GM19372 (cell line): ENCODE results near the gene BOC.

ENCODE experiments used
- ATAC-seq: cut with Tn5 transposase; IDR thresholded peaks from one replicate; pipeline ENCODE4 v1.9.1; 2021; ENCODE audit warnings: mild to moderate bottlenecking, low read depth, moderate library complexity; ENCODE audit not compliant: unreplicated experiment

The BOC gene

DNA sequence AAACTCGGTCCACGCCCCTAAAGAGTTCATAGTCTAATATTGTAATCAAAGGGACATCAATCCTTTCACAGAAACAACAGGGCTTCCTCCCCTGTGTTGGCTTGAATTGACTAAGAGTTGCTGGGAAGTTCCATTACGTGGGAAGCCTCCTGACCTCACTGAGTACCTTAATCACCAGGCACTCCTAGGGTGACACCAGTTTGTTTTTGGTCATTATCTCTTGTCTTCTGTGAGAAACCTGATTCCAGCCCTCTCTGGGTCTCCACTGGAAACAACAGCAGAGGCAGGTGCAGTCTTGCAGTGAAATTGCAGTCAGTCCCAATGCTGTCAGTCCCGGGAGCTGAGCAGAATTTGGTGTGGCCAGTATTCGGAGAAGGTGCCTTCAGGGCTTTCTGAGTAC lies 55.4 kb downstream of the BOC start:
- no peak for ATAC-seq

DNA sequence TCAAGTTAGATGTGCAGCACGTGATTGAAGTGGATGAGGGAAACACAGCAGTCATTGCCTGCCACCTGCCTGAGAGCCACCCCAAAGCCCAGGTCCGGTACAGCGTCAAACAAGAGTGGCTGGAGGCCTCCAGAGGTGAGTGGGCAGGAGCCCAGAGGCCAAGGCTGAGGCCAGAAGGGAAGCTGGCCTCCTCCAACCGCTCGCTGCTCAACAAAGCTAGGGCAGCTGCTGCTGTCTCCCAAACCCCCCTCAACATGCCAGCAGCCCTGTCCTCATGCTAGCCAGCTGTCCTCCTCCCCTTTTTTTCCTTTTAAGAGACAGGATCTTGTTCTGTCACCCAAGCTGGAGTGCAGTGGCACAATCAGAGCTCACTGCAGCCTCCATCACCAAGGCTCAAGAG lies 57.0 kb downstream of the BOC start:
- ATAC-seq, result no peak

DNA sequence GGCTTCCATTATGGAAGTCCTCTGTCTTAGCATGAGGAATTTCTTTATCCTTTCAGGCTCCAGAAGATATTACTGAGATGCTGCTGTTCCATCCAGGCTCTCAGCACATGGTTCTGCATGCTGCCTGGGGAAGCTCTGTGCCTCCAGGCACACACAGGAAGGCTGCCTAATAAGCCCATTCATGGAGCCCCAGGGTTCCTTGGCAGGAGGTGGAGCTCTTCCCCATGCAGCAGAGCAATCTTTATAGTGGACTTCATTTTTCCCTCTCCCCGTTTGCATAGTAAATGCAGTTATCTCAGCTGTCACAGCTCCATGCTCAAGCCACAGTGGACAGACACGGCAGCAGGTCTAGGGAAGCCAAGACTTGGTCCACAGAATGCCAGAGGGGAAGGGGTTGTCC lies 57.6 kb downstream of the BOC start:
- no peak for ATAC-seq

DNA sequence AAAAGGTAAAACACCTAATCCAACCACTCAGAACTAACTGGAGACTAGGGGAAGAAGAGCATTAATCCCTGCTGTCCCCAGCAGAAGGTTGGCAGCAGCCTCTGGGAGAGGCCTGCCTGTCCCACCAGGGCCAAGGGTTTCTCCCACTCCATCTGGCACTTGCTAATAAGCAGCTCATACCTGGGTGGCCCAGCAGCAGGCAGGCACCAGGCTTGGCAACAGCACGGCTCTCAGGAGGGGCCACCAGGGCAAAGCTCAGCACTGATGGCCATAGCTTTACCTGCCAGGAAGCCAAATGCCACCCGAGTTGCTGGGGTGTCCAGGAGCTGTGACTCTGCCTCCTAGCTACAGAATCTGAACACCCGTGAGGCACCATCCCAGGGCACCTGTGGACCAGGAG lies 58.3 kb downstream of the BOC start:
- ATAC-seq, result no peak

DNA sequence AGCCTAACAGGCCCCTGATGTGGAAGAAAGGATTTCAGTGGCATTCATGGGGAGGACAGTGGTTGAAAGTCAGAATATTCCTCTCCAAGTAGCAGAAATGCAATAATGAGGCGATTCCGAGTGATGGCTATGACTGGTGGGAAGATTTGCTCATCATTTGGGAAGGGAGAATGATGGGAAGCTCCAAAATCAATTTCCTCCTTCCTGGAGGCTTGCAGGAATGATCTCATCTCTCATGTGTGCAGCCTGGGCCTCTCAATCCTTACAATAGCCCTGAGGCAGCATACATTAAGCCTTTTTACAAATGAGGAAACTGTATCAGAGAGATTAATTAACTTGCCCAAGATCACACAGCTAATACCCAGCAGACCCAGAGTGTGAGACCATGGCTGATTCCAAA lies 58.7 kb downstream of the BOC start:
- no peak for ATAC-seq

DNA sequence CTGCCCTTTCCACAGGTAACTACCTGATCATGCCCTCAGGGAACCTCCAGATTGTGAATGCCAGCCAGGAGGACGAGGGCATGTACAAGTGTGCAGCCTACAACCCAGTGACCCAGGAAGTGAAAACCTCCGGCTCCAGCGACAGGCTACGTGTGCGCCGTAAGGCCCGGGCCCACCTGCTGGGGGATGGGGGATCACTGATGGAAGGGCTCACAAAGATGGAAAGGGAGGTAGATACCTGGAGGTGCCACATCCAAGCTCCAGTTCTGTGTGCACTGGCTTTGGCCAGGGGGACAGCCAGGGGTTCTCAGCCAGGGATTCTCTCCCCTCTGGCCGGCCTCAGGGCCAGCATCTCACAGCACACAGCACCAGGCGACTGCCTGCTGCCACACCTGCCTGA lies 59.4 kb downstream of the BOC start:
- ATAC-seq, result no peak

DNA sequence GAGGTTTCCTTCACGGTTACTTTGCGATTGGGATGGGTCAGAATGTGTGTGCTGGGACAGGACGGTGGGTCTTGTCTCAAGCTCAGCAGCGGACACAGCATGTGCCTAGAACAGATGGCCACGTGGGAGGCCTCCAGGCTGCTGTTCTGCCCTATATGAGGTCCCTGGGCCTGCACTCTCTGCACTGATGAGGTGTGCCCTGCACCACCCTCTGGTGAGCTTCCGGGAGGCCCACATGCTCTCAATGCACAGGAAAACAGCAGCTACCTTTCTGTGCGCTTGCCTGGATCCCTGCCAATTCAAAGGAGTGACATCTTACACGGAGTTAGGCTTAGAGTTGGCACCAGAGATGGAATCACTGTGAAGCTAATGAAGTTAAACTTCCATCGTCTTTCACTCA lies 59.8 kb downstream of the BOC start:
- no peak for ATAC-seq

DNA sequence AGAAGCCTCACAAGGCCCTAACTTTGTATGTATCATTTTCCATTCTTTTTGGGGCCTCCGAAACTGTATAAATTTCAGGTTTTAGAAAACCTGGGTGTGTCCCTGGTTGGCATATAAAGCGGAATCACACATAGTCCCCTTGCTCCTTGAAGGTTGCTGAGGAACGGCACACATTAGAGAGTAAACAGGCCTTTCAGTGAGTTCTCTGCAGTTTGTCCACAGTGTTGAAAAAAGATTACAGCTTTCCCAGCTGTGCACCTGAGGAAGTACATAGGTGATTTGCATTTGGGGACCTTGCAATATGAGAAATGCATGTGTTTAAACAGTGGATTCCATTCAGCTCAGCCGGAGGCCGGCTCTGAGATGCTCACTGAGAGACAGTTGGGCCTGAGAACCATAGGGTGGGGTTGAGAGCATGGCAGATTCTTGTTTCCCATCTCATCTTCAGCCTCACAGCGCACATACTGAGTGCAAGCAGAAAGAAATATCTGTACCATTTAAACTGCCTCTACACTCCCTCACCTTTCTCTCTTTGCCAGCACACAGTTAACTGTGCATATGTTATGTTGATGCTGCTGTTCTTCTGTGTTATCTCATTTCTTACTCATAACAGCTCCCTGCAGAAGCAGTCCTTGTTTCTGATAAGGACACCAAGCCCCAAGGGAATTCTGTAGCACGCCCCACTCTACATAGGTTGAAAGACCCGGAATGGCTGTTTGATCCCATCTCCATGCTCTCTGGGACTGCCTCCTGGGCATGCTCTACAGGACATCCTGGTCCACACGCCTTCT lies 60.4 kb downstream of the BOC start:
- no peak for ATAC-seq

DNA sequence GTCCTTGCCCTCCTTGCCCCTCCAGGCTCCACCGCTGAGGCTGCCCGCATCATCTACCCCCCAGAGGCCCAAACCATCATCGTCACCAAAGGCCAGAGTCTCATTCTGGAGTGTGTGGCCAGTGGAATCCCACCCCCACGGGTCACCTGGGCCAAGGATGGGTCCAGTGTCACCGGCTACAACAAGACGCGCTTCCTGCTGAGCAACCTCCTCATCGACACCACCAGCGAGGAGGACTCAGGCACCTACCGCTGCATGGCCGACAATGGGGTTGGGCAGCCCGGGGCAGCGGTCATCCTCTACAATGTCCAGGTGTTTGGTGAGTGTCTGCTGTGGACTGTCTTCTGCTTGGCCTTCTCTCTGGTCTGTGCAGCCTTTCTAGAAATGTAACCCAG lies 61.0 kb downstream of the BOC start:
- ATAC-seq, result no peak

DNA sequence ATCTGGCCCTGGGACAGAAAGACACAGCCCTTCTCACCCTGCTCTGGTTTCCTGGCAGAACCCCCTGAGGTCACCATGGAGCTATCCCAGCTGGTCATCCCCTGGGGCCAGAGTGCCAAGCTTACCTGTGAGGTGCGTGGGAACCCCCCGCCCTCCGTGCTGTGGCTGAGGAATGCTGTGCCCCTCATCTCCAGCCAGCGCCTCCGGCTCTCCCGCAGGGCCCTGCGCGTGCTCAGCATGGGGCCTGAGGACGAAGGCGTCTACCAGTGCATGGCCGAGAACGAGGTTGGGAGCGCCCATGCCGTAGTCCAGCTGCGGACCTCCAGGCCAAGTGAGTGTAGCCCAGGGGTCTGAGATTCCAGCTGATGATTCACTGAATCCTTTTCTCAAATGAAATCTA lies 61.7 kb downstream of the BOC start:
- ATAC-seq, result no peak

DNA sequence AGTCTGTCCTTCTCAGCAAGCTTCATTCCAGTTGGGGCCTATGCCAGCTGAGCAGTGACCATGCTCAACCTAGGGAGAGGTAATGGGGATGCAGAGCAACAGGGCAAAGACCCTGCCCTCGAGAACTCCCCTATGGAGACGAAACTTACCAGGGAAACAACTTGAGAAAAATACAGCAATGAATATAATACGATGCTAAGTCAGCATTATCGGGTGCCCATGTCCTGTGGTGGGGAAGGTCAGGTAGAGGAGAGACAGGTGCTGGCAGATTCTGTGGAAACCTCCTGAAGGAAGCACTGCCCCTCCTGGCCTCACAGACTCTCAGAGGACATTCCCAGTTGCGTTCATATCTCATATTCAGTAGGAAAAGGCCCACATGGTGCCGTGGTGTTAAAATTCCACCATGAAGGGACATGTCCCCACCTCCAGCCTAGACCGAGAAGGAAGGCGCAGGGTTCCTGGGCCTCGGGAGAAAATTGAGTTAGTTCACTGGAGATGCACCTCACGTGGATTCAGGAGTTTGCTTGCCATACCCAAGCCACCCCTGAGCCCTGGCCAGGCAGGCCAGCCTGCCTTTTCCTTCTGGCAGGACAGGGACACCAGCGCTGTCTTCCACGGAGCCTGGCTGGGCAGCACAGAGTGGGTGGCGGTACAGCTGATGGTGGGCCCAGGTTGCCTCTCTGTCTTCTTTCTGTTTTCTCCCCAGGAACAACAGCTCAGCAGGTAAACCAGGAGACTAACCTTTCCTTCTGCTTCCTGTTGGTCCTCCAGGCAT lies 62.4 kb downstream of the BOC start:
- no peak for ATAC-seq

DNA sequence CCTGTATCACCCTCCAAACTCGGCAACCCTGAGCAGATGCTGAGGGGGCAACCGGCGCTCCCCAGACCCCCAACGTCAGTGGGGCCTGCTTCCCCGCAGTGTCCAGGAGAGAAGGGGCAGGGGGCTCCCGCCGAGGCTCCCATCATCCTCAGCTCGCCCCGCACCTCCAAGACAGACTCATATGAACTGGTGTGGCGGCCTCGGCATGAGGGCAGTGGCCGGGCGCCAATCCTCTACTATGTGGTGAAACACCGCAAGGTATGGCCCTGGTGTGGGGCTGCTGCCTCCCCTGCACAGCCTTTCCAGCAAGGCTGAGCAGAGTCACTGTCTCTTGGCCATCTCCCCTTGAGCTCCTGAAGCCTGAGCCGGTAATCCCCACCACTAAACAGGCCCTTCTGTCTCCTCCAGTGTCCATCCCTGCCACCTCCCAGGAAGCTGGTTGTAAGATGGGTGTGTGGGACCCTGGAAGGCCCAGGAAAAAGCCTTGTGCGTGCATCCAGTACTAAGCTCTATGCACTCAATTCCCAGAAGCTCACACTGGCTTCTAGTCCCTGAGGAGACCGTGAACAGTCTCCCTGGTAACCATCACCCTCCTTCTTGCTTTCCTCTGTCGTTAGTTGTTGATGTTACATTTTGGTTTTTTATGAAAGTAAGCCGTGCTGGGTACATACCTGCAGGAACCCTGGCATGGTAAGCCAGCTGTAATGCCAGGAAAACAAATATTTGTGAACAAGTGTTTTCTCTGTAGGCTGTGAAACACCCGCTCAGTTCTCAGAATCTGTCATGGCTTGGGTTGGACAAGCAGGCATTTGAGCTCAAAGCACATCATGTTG lies 63.3 kb downstream of the BOC start:
- no peak for ATAC-seq

DNA sequence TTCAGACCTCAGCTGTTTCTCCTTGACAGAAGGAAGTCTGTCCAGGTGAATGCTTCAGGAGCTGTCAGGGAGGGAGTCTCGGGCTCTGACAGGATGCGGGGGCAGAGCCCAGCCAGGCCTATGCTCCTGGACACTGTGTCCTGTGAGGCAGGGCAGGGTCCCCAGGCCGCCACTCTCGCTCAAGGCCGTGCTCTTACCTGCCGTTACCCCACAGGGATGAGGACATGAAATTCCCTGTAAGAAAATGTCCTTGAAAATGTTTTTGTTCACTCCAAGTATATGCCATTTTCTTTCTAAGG lies 63.9 kb downstream of the BOC start:
- ATAC-seq, result no peak

DNA sequence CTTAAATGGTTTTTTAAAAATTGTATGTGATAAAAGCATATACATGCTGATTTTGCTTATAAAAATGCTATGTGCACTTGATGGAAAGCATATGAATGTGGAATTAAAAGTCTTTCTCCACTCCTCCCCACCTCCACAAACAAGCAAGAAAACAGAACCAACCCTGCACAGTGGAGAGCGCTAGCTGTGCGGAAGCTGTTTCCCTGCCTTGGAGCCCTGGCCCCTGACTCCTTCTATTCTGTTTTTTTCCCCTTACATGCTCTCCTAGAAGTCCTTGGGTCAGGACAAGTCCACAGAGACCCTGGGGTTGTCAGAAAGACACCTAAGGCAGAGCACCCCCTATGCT lies 64.2 kb downstream of the BOC start:
- ATAC-seq, result no peak

DNA sequence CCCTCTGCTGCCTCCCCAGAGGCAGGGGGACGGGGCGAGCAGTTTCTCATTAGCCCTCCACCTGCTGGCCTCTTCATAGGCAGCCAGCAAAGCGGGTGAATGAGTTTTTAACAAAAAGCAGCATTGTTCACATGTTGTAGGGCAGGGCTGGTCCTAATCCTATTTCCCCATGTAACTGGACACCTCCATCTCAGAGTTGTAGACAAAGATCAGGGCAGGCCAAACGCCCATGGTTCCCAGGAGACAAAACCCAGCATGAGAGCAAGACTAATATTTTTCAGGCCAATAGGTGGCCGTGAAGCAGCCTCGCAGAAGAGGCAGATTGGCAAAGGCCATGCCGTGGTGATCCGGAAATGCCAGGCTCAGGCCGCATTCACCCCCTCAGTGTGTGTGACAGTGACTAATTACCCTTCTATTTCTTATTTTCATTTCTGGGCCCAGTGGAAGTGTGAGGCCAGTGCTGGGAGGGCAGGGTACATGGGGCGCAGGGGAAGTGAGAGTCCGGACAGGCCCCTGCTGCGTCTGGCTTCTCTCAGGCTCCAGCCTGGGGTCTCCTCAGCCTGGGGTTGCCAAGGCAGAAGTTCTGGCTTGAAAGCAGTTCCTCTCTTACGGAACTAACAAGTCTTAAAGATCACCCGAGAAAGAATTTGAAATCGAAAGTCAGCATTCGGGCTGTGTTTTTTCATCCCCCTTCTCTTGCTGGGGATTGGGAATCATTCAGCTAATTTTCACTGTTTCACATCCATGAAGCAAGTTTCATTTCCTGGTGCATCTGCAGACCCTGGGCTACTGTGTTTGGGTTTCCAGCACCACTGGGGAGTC lies 64.8 kb downstream of the BOC start:
- ATAC-seq, result peak; percentile 41

DNA sequence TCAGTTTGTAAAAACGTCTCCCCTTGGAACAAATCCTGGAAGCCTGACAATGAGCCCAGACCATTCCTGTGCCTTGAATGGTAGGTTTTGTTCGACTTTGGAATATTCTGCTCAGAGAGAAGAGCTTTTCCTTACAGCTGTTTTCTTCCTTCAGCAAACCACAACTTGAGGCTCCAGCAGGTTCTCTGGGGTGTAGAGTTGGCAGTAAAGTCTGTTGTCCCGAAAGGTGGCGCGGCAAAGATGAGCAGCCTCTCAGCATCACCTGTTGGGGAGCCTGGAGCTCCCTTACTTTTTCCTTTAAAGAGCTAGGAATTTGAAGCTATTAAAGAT lies 65.4 kb downstream of the BOC start:
- ATAC-seq, result no peak

DNA sequence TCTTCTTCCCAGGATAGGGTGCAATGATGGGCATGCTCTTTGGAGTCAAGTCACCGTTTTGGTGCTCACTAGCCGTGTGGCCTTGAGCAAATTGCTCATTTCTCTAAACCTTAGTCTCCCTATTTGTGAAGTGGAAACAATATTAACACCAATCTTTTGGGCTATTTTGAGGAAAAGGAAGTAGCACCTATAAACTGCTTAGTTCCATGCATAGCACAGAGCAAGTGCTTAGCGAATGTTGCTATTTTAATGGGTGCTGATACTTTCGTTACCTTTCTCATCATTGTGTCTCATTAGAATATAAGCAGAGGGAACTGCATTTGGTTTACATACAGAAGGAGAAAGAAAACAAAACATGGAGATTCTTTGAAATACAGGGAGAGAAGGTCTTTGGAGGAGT lies 66.1 kb downstream of the BOC start:
- ATAC-seq, result no peak

DNA sequence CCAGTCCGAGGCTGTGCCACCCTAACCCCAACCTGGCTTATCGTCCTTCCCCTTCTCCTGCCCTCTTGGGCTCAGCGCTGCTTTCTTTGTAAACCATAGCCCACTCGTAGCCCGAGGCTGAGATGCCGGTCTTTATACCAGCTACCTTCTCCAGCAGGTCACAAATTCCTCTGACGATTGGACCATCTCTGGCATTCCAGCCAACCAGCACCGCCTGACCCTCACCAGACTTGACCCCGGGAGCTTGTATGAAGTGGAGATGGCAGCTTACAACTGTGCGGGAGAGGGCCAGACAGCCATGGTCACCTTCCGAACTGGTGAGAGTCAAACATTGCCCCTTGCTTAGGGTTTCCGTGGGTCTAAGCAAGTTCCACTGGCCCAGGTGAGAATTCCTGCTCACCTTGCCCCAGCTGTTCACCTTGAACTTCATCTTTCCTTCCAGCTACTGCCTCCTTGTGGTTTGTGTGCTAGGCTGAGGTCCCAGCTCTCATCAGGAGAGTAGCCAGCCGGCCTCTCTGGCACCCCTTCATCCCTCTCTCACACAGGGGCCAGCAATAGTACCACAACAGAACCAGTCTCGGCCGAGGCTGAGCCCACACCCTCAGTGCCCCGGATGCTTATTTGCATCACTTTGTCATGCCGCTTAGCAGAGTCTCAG lies 66.7 kb downstream of the BOC start:
- ATAC-seq, result no peak

DNA sequence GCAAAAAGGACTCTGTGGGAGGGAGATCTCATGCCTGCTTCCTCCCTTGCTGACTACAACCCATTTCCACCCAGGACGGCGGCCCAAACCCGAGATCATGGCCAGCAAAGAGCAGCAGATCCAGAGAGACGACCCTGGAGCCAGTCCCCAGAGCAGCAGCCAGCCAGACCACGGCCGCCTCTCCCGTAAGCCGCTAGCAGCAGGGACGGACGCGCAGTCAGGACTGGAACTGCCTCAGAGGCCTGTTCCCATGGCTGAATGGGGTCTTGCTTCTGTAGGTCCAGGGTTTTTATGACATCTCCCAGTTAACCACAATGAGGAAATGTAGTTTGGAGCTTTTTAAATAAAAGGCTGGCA lies 67.2 kb downstream of the BOC start:
- ATAC-seq, result no peak

DNA sequence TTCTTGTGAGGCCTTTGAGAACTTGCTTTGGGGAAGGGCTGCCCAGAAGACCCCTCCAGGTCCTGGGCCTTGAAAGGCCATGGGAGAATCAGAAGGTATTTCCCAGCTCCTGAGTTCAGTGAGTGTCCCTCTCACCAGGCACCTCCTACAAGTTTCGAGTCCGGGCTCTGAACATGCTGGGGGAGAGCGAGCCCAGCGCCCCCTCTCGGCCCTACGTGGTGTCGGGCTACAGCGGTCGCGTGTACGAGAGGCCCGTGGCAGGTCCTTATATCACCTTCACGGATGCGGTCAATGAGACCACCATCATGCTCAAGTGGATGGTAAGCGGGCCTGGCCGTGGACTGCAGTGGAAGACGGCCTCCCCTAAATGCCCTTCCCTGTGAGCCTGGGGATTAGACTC lies 68.3 kb downstream of the BOC start:
- ATAC-seq, result no peak

DNA sequence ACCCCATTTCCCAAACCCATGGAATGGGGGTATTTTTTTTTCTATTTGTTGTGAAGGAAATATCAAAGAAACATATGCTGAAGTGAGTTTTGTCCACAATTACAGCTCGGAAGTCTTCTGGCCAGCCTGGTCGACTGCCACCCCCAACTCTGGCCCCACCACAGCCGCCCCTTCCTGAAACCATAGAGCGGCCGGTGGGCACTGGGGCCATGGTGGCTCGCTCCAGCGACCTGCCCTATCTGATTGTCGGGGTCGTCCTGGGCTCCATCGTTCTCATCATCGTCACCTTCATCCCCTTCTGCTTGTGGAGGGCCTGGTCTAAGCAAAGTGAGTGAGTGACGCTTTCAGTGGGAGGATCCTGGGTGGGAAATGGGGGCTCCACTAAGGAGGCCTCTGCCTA lies 71.9 kb downstream of the BOC start:
- no peak for ATAC-seq
